ENCODE measurements around the gene POU3F2. TPM values are rescaled to one million over a fixed set of nuclear protein-coding genes. Genes with fewer than 3 reads are reported as not detected.

POU3F2 gene
- total RNA-seq, 1 donor from 2014 or later: not detected

- TF ChIP-seq CTCF (IDR thresholded peaks at IDR 0.05): no peak
- ATAC-seq (no peak), DNase-seq (no peak)
- H3K9me3 ChIP-seq: no peaks in the 10 kb centered on the region
- no peak overlapping the region for H3K27ac ChIP-seq
- peak overlapping the region; percentile 1 for H3K4me3 ChIP-seq
- intact Hi-C loops (cut with DNase I): no loop called here
- no peaks in the 10 kb centered on the region for H3K36me3 ChIP-seq
- peaks cover 98% of the 10 kb centered on the region for H3K27me3 ChIP-seq
- H3K4me1 ChIP-seq: peaks cover 15% of the 10 kb centered on the region
Measured at GRCh38 chr6:98844244-98845210, 10.2 kb downstream of the POU3F2 start.

GRCh38 chr6:98845211-98846020, 11.0 kb downstream of the POU3F2 start:
- intact Hi-C loops (cut with DNase I): no loop called here
- no peak overlapping the region for H3K27ac ChIP-seq
- peak; percentile 84 for ATAC-seq
- TF ChIP-seq CTCF (IDR thresholded peaks at IDR 0.05): peak; percentile 82
- H3K9me3 ChIP-seq: no peaks in the 10 kb centered on the region
- DNase-seq: peak; percentile 83
- H3K36me3 ChIP-seq: no peaks in the 10 kb centered on the region
- H3K27me3 ChIP-seq: peaks cover 95% of the 10 kb centered on the region
- peaks cover 15% of the 10 kb centered on the region for H3K4me1 ChIP-seq
- peak overlapping the region; percentile 1 for H3K4me3 ChIP-seq

GRCh38 chr6:98846021-98846380, 11.6 kb downstream of the POU3F2 start:
- Histone ChIP-seq H3K36me3 (no peaks in the 10 kb centered on the region), H3K27ac (no peak overlapping the region), H3K4me3 (no peak overlapping the region), H3K4me1 (peaks cover 15% of the 10 kb centered on the region), H3K27me3 (peaks cover 89% of the 10 kb centered on the region), H3K9me3 (no peaks in the 10 kb centered on the region)
- no peak for TF ChIP-seq CTCF (IDR thresholded peaks at IDR 0.05)
- intact Hi-C loops (cut with DNase I): no loop called here
- DNase-seq: no peak
- no peak for ATAC-seq

- Histone ChIP-seq H3K4me1 (peaks cover 15% of the 10 kb centered on the region), H3K27me3 (peaks cover 75% of the 10 kb centered on the region), H3K36me3 (no peaks in the 10 kb centered on the region), H3K9me3 (no peaks in the 10 kb centered on the region), H3K27ac (no peak overlapping the region), H3K4me3 (peak overlapping the region; percentile 14)
- ATAC-seq: no peak
- intact Hi-C loops (cut with DNase I): no loop called here
- no peak for TF ChIP-seq CTCF (IDR thresholded peaks at IDR 0.05)
- no peak for DNase-seq
Measured at GRCh38 chr6:98847416-98847778, 13.0 kb downstream of the POU3F2 start.

GRCh38 chr6:98847779-98848538, 13.6 kb downstream of the POU3F2 start:
- no peaks in the 10 kb centered on the region for H3K9me3 ChIP-seq
- H3K27me3 ChIP-seq: peaks cover 70% of the 10 kb centered on the region
- H3K4me1 ChIP-seq: peaks cover 15% of the 10 kb centered on the region
- peak; percentile 61 for ATAC-seq
- peak overlapping the region; percentile 14 for H3K4me3 ChIP-seq
- peak; percentile 64 for DNase-seq
- TF ChIP-seq CTCF (IDR thresholded peaks at IDR 0.05): no peak
- intact Hi-C loops (cut with DNase I): no loop called here
- no peak overlapping the region for H3K27ac ChIP-seq
- no peaks in the 10 kb centered on the region for H3K36me3 ChIP-seq

All from upper lobe of right lung (tissue), 1 donor.